Daoy (cell line): ENCODE measurements around the gene MSN. TPM values are rescaled to one million over a fixed set of nuclear protein-coding genes. Genes with fewer than 3 reads are reported as not detected.

Experiments used
- total RNA-seq: library from RNA; depleted of rRNA; stranded (reverse); fragments of >200 nt; shearing (Covaris generic); gene quantifications from 2 replicates; pipeline ENCODE4 v1.2.3, GENCODE V29; 2014; rRNA removed

Gene MSN
- total RNA-seq, 1 experiment from 2014 or later = 316 TPM

Other genes with a start within 250 kb of the MSN start
- 36.9 and 39.4 TPM in 2 replicates for gene LAS1L, start 132.9 kb upstream of the MSN start, total RNA-seq